Common myeloid progenitor, CD34-positive (primary cell): ENCODE measurements around the gene CABLES2.

ENCODE experiments used
- CTCF ChIA-PET: fragments of 350-600 bp; sonication (Branson Sonifier 250); formaldehyde crosslinking; loops from one replicate; lab custom pipeline; 2021; ENCODE audit warnings: antibody characterized with exemption; lab: Charles Lee
- POLR2A ChIA-PET: fragments of 350-600 bp; sonication (Branson Sonifier 250); formaldehyde crosslinking; loops from one replicate; lab custom pipeline; 2021; ENCODE audit warnings: antibody characterized with exemption; lab: Charles Lee
- DNase-seq, 3 donors: peaks; one replicate each; pipeline versions ENCODE4 v3.0.0 to v3.0.0-alpha.2; 2013
- H3K27ac ChIP-seq, 2 experiments: 1 replicate in 1 of 2; 2 replicates in 1 of 2; pipeline ENCODE4 v1.7.0; 2013; ENCODE audit warnings: inconsistent platforms in 2 of 2, low read length in 2 of 2, mild to moderate bottlenecking in 2 of 2, low read depth in 1 of 2, moderate library complexity in 1 of 2; ENCODE audit not compliant: severe bottlenecking in 2 of 2, insufficient read depth in 1 of 2, poor library complexity in 1 of 2
- H3K27me3 ChIP-seq, 5 experiments: replicated peaks in 2 of 5; 1 replicate in 3 of 5; 2 replicates in 2 of 5; pipeline versions ENCODE4 v1.6.1 to v1.7.0; 2013; ENCODE audit warnings: low read length in 4 of 5, mild to moderate bottlenecking in 2 of 5, moderate library complexity in 2 of 5, inconsistent platforms in 1 of 5; ENCODE audit not compliant: insufficient read depth in 5 of 5, control insufficient read depth in 4 of 5
- H3K36me3 ChIP-seq, 4 experiments: 1 replicate in 2 of 4; 2 replicates in 2 of 4; pipeline versions ENCODE4 v1.6.1 to v1.7.0; 2013; ENCODE audit warnings: low read length in 3 of 4, control low read depth in 1 of 4, mild to moderate bottlenecking in 1 of 4; ENCODE audit not compliant: control insufficient read depth in 4 of 4, insufficient read depth in 4 of 4
- H3K4me1 ChIP-seq, 4 experiments: 1 replicate in 3 of 4; 2 replicates in 1 of 4; pipeline versions ENCODE4 v1.6.1 to v1.7.1; 2013; ENCODE audit warnings: low read length in 3 of 4, mild to moderate bottlenecking in 3 of 4, control low read depth in 1 of 4, inconsistent platforms in 1 of 4, moderate library complexity in 1 of 4; ENCODE audit not compliant: control insufficient read depth in 4 of 4, insufficient read depth in 4 of 4; ENCODE audit errors: control extremely low read depth in 1 of 4
- H3K4me3 ChIP-seq, 7 experiments: 1 replicate in 4 of 7; 2 replicates in 3 of 7; pipeline versions ENCODE4 v1.5.1 to v1.7.0; 2013; ENCODE audit warnings: mild to moderate bottlenecking in 7 of 7, low read length in 6 of 7, moderate library complexity in 6 of 7, inconsistent platforms in 2 of 7, low read depth in 2 of 7, control low read depth in 1 of 7; ENCODE audit not compliant: insufficient read depth in 4 of 7, control insufficient read depth in 1 of 7; ENCODE audit errors: extremely low read depth in 1 of 7
- H3K9me3 ChIP-seq, 5 experiments: 1 replicate in 4 of 5; 2 replicates in 1 of 5; pipeline versions ENCODE4 v1.6.1 to v1.7.1; 2013; ENCODE audit warnings: low read length in 4 of 5, mild to moderate bottlenecking in 2 of 5, inconsistent platforms in 1 of 5, low read depth in 1 of 5, moderate library complexity in 1 of 5; ENCODE audit not compliant: control insufficient read depth in 4 of 5, insufficient read depth in 2 of 5; ENCODE audit errors: control extremely low read depth in 1 of 5
- WGBS: methylation state at CpG from one replicate; pipeline ENCODE4 v1.1.5; 2013; ENCODE audit not compliant: insufficient coverage; 5-methylcytosine and 5-hydroxymethylcytosine counted together

The CABLES2 gene

GRCh38 chr20:62402456-62403150, 4.5 kb downstream of the CABLES2 start:
- Histone ChIP-seq H3K4me1 (peaks cover 0 to 21% (median 17%) of the 10 kb centered on the region in 4 experiments), H3K27ac (no peak overlapping the region), H3K4me3 (no peak overlapping the region), H3K36me3 (peaks cover 0 to 7% (median 4%) of the 10 kb centered on the region in 4 experiments), H3K9me3 (no peaks in the 10 kb centered on the region), H3K27me3 (no peaks in the 10 kb centered on the region)
- POLR2A ChIA-PET: no interaction called here
- 93% methylated on average over 22 of the region's 23 CpGs for WGBS
- no peak for DNase-seq
- CTCF ChIA-PET: no interaction called here

DNA sequence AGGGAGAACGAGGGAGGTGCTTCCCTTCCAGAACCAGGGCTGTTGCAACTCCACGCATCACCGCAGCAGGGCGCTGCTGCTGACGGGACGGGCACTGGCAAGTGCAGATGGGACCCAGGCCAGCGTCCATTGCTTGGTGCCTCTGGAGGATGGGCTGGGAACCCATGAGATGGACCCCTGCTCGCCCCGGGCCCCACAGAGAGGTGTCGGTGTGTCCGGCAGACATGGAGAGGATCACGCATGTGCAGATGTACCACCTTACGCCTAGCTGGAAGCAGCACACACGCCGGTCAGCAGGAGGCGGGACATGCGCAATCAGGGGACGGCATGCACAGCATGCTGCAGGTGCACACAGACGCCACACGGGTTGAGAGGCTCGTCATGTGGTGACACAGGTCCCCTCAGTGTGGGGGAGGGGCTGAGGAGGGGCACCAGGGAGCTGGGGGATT, 5.7 kb downstream of the CABLES2 start:
- Histone ChIP-seq H3K4me3 (no peak overlapping the region), H3K27ac (no peak overlapping the region), H3K36me3 (peaks cover 2 to 11% (median 5%) of the 10 kb centered on the region in 4 experiments), H3K27me3 (no peaks in the 10 kb centered on the region), H3K9me3 (no peaks in the 10 kb centered on the region), H3K4me1 (peaks cover 0 to 14% (median 10%) of the 10 kb centered on the region in 4 experiments)
- POLR2A ChIA-PET: no interaction called here
- WGBS: 94% methylated on average over 21 of the region's 21 CpGs
- DNase-seq: no peak
- CTCF ChIA-PET: interaction anchor here (1.3 kb wide), 1 partner anchor 12 kb away, joined by 4 read pairs; no protein-coding TSS in a partner anchor

- Histone ChIP-seq H3K9me3 (no peaks in the 10 kb centered on the region), H3K4me3 (no peak overlapping the region), H3K27ac (no peak overlapping the region), H3K36me3 (peaks cover 2 to 14% (median 7%) of the 10 kb centered on the region in 4 experiments), H3K4me1 (peaks cover 0 to 6% (median 1%) of the 10 kb centered on the region in 4 experiments), H3K27me3 (no peaks in the 10 kb centered on the region)
- CTCF ChIA-PET: interaction anchor here (1.3 to 1.6 kb wide), 2 partner anchors 9 to 12 kb away, joined by 4 to 5 read pairs; no protein-coding TSS in a partner anchor
- POLR2A ChIA-PET: no interaction called here
- no peak for DNase-seq
- WGBS: 89% methylated on average over 10 of the region's 10 CpGs
Measured at GRCh38 chr20:62400541-62400940, 6.5 kb downstream of the CABLES2 start.

DNA sequence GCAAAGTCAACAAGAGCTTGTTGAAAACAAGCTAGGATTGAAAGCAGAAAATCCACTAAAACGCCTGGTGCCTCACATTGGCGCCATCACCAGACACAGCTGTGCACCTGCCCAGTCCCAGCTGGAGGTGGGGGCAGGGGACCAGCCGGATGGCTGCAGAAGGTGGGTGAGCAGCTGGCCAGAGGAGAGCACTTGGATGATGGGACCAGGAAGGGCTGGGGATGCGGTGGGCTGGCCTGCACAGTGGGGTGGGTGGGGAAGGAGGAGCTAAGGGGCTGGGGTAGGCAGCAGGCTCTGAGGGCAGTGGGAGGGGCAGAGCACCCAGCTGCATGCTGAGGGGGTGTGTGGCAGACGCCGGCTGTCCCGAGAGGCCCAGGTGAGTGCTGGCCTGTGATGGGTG, 7.1 kb downstream of the CABLES2 start:
- ChIA-PET POLR2A (no interaction called here), CTCF (interaction anchor here (1.0 to 1.6 kb wide), 3 partner anchors 9 to 11 kb away, joined by 4 to 5 read pairs (median 4); no protein-coding TSS in a partner anchor)
- 96% methylated on average over 7 of the region's 7 CpGs for WGBS
- peaks cover 0 to 1% (median 0%) of the 10 kb centered on the region in 4 experiments for H3K4me1 ChIP-seq
- H3K27me3 ChIP-seq: no peaks in the 10 kb centered on the region
- no peak overlapping the region for H3K27ac ChIP-seq
- no peaks in the 10 kb centered on the region for H3K9me3 ChIP-seq
- no peak for DNase-seq
- H3K4me3 ChIP-seq: no peak overlapping the region
- H3K36me3 ChIP-seq: peaks cover 2 to 14% (median 9%) of the 10 kb centered on the region in 4 experiments

GRCh38 chr20:62398120-62398821, 8.8 kb downstream of the CABLES2 start:
- Histone ChIP-seq H3K27me3 (no peaks in the 10 kb centered on the region), H3K36me3 (peaks cover 2 to 28% (median 17%) of the 10 kb centered on the region in 4 experiments), H3K4me3 (no peak overlapping the region), H3K27ac (no peak overlapping the region), H3K9me3 (no peaks in the 10 kb centered on the region), H3K4me1 (no peaks in the 10 kb centered on the region)
- WGBS: 98% methylated on average over 15 of the region's 19 CpGs
- DNase-seq: no peak
- ChIA-PET POLR2A (no interaction called here), CTCF (no interaction called here)

DNA sequence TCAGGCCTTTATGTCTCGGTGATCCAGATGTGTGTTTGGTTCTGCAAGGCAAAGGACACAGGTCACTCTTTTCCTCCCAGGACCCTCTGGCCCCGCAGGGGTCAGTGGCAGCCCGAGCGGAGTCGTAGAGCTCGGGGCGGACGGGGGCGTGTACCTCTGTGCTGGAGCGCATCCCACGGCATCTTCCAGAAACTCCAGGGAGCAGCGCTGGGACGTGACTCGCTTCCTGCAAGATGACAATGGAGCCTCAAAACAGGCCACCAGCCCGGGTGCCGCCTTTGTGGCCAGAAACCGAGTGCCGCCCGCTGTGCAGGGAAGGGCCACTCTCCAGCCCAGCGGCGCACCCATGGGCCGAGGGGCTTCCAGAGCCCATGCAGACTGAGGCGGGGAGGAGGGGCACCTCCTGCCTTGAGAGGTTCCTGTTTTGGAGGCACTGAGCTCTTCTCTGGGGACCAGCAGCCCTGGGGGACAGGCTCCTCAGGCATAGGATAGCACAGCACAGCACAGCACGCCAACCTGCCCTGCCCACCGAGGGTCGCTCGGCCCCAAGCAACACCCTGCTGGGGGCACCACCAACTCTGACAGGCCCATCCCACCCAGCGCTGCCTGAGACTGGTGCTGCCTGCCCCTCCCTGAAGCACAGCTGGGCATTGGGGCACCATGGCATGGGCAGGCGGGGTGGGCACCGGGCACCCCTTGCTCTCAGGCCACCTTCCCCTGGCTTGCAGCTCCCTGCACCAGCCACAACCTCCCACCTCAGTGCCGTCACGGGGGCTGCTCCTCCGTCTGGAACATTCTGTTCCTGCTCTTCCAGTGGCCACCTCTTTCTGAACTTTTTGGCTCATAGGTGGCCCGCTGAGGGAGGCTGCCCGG, 10.5 kb downstream of the CABLES2 start:
- no peaks in the 10 kb centered on the region for H3K9me3 ChIP-seq
- ChIA-PET CTCF (interaction anchor here (1.3 kb wide), 1 partner anchor 95 kb away, joined by 3 read pairs; no protein-coding TSS in a partner anchor), POLR2A (no interaction called here)
- H3K27ac ChIP-seq: no peak overlapping the region
- no peak overlapping the region for H3K4me3 ChIP-seq
- no peaks in the 10 kb centered on the region for H3K27me3 ChIP-seq
- WGBS: 97% methylated on average over 28 of the region's 35 CpGs
- DNase-seq: no peak
- peaks cover 2 to 34% (median 26%) of the 10 kb centered on the region in 4 experiments for H3K36me3 ChIP-seq
- H3K4me1 ChIP-seq: no peaks in the 10 kb centered on the region
